HG03442 (cell line): ENCODE data around the gene SBNO2.
"Not testable (repeated sequence)": the region's sequence is repeated elsewhere in the genome, so short reads cannot be mapped to it uniquely, and the experiment has no call there.

ENCODE experiments used
- ATAC-seq: cut with Tn5 transposase; IDR thresholded peaks from one replicate; pipeline ENCODE4 v1.9.1; 2021; ENCODE audit warnings: mild to moderate bottlenecking, moderate library complexity; ENCODE audit not compliant: unreplicated experiment

SBNO2 gene

DNA sequence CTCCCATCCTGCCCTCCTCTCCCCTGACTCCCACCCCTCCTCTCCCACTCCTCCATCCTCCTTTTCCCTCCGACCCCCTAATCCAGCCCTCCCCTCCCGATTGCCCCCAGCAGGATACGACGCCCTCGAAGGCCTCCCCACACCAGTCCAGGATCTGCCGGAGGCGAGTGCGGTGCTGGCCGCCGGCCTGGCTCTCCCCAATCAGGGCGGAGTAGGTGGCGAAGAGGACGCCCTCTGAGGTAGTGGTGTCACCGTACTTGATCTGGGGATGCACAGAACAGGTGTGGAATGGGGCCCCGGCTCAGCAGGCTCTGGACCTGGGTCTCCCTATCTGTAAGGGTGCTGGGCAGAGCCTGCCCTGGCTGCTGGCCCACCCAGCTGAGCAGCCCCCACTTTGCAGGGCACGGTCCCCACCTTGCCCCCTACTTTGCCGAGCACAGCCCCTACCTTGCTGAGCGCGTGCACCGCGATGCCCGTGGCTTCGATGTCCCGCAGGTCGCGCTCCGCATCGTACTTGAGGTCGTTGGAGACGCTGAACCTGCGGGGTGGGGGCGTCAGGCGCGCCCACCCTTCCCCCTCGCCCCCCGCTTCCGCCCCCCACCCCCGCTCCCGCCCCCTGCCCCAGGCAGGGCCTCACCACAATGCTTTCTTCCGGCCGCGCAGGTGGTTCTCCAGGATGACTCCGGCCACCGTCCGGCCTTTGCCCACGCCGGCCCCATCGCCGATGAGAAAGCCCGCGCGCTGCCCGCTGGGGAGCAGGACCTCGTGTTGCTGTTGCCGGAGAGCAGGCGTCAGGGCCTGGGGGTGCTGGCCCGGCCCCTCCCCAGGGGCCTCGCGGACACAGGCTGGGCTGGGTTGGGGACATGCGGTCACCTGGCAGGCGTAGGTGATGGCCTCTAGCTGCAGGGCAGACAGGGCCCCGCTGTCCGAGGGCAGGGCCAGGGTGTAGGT, 51.8 kb downstream of the SBNO2 start:
- ATAC-seq = no peak

GRCh38 chr19:1121395-1121794, 52.7 kb downstream of the SBNO2 start:
- ATAC-seq = no peak

GRCh38 chr19:1119475-1120217, 54.4 kb downstream of the SBNO2 start:
- no peak for ATAC-seq

GRCh38 chr19:1118999-1119398, 55.1 kb downstream of the SBNO2 start:
- no peak for ATAC-seq

DNA sequence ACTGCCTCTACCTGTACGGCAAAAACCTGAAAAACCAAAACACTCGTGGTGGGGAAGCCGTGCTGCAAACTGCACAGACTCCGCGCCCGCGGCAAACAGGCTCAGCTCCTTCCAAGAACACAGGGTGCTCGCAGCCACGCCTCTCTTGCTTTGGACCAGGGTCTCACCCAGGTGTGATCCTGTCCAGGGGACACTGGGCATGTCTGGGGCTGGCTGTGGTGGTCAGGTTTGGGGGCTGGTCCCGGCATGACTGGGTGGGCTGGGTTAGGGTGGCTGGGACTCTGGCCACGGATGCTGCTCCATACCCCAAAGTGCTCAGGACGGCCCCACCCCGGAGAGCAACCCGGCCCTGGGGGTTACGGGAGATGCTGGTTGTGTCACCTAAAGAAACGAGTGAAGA, 56.4 kb downstream of the SBNO2 start:
- no peak for ATAC-seq

DNA sequence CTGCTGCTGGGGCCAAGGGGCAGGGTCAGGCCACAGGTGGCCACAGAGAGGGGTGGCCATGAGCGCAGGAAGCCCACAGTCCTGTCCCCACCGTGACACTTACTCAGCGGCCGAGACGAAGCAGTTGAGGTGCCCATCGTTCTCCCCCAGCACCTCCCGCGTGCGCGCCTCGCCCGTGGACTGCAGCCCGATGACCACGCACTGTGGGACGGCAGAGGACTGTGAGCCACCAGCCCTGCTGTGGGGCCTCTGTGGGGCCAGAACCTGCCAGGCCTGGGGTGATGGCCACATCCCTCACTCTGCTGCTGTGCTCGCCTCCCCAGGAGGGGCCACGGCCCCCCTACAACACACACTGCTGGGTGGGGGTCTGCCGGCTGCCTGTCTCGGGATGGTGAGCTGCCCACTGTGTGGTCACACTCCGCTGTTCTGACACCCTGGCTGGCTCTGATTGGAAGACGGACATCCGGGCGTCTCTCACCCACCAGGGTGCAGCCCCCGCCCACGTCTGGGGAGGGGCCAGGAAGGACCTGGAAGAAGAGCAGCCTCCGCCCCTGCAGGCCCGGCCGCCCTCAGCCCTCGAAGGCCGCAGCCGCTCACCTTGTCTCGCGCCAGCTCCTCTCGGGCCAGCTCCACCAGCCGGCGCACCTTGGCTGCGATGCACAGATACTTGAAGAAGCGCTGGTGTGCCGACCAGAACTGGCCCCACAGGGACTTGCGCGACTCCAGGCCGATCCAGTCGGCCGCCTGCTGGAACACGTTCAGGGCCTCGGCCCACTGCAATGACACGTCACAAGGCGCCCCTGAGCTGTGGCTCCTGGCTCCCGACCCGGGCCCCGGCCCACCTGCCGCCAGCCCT, 57.1 kb downstream of the SBNO2 start:
- ATAC-seq = no peak

- no peak for ATAC-seq
These were observed 58.2 kb downstream of the SBNO2 start for GRCh38 chr19:1115646-1116420.

DNA sequence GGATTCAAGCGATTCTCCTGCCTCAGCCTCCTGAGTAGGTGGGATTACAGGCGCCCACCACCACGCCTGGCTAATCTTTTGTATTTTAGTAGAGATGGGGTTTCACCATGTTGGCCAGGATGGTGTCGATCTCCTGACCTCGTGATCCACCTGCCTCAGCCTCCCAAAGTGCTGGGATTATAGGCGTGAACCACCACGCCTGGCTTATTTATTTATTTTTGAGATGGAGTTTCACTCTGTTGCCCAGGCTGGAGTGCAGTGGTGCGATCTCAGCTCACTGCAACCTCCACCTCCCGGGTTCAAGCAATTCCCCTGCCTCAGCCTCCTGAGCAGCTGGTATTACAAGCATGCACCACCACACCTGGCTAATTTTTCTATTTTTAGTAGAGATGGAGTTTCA, 59.3 kb downstream of the SBNO2 start:
- not testable (repeated sequence) for ATAC-seq

DNA sequence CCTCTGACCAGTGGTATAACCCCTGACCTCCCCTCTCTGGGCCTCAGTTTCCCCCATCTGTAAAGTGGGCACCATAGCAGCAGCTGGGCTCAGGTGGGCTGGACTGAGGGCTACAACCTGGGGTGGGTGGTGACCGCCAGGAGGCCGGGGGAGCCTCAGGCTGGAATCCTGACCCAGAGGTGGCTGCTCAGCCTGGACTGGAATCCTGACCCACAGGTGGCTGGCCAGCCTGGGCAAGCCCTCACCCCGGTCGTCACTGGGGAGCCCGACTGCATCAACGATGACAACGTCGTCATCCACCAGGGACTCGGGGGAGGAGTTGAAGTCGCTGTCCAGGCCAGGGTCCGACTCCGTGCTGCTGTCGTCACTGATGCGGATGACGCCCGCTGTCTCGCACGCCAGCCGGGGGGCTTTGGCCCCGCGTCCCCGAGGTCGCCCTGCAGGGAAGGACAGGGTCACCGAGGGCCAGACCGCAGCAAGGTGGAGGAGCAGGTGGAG, 60.0 kb downstream of the SBNO2 start:
- no peak for ATAC-seq

- no peak for ATAC-seq
These were observed 60.8 kb downstream of the SBNO2 start for GRCh38 chr19:1113030-1113985.

- ATAC-seq = no peak
These were observed 61.6 kb downstream of the SBNO2 start for GRCh38 chr19:1112268-1113029.

- no peak for ATAC-seq
These were observed 62.3 kb downstream of the SBNO2 start for GRCh38 chr19:1111641-1112267.

- no peak for ATAC-seq
These were observed 63.0 kb downstream of the SBNO2 start for GRCh38 chr19:1110809-1111640.

DNA sequence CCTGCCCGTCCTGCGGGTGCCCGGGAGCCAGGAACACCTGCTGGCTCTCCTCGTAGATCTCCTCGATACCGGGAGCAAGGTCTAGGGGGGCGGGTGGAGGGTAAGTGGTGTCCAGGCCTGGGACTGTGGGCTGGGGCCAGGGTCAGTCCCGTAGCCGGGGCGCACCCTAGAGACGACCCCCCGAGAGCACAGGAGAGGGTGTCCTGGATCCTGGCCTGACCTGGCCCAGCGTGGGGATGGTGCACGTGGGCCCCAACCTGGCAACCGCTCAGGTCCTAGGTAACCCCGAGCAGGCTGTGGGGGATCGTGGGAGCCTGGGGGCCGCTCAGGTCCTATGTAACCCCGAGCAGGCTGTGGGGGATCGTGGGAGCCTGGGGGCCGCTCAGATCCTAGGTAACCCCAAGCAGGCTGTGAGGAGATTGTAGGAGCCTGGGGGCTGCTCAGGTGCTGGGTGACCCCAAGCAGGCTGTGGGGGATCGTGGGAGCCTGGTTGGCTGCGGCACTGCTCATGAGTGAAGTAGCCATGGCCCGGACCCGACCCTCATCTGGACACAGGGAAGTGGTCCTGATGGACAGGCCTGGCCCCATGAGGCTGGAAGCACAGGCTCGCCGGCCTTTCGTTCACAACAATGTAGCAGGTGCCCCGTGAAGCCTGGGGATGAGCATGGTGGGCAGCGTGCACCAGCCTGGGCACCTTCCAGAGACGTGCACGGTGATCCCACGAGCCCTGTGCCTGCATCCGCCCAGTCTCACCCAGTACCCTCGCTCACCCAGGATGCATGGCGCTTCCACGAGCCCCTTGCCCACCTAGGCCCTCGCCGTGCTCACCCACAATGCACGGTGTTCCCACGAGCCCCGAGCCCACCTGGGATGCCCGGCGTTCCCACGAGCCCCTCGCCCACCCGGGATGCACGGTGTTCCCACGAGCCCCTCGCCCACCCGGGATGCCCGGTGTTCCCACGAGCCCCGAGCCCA, 64.1 kb downstream of the SBNO2 start:
- no peak for ATAC-seq

GRCh38 chr19:1109032-1109551, 65.0 kb downstream of the SBNO2 start:
- no peak for ATAC-seq
